Hair follicle dermal papilla cell (primary cell): ENCODE data around the gene ZFX. TPM values are rescaled to one million over a fixed set of nuclear protein-coding genes. Genes with fewer than 3 reads are reported as not detected.

Experiments used
- small RNA-seq: library from RNA; depleted of rRNA; stranded (forward); fragments of <200 nt; gene quantifications from one replicate; pipeline ENCODE3, GENCODE V24; 2012
- total RNA-seq: library from RNA; depleted of rRNA; stranded (reverse); fragments of >200 nt; gene quantifications from 2 replicates; pipeline ENCODE4 v1.2.3, GENCODE V29; 2012

ZFX gene
- total RNA-seq: 128 and 137 TPM in 2 replicates

GRCh38 chrX:24149351-24150050 lies at the start of gene ZFX:
Gene ZFX (plus strand): TSS chrX:24149729. CDS start chrX:24172743, 23,014 bp downstream.

Small RNA genes lying within 50 kb of the gene (small RNA-seq; reads per million reads assigned to genes)
- gene RF00263: not detected

Other genes with a start within 250 kb of the ZFX start
- gene APOO, start 241.8 kb upstream of the ZFX start, total RNA-seq: 6.6 and 7.1 TPM in 2 replicates
- not detected in 2 replicates for gene CXorf58, start 241.7 kb upstream of the ZFX start, total RNA-seq
- 9.7 and 12.2 TPM in 2 replicates for gene KLHL15, start 122.5 kb upstream of the ZFX start, total RNA-seq
- gene EIF2S3, start 94.8 kb upstream of the ZFX start, total RNA-seq: 249 and 300 TPM in 2 replicates
- gene SUPT20HL2, start 164.3 kb downstream of the ZFX start, total RNA-seq: not detected in 2 replicates
- gene SUPT20HL1, start 210.9 kb downstream of the ZFX start, total RNA-seq: under 0.01 TPM in 1 of 2 replicates, not detected in the other